OCI-LY3 (cell line): ENCODE data around the gene PPIP5K2.

Experiments used
- H2AFZ ChIP-seq: fragments of 200-600, 300-600 bp; shearing (Covaris generic); 2 replicates; pipeline ENCODE4 v1.6.0; 2014; ENCODE audit warnings: antibody characterized with exemption, low read depth, low read length
- H3K27ac ChIP-seq: fragments of 200-600, 300-600 bp; sonication (generic); 2 replicates; pipeline ENCODE4 v1.5.1; 2014; ENCODE audit warnings: mild to moderate bottlenecking, low read length, moderate library complexity, mixed read lengths
- H3K27me3 ChIP-seq: fragments of 200-600, 300-600 bp; sonication (generic); 2 replicates; pipeline ENCODE4 v1.6.1; 2014; ENCODE audit warnings: low read depth, low read length, mixed read lengths
- H3K36me3 ChIP-seq: fragments of 200-600, 300-600 bp; sonication (generic); replicated peaks from 2 replicates; pipeline ENCODE3; 2014; ENCODE audit warnings: low read depth, low read length, mixed read lengths
- H3K4me1 ChIP-seq: fragments of 300-600, 200-600 bp; sonication (generic); 2 replicates; pipeline ENCODE4 v1.6.1; 2014; ENCODE audit warnings: low read length, mixed read lengths
- H3K4me2 ChIP-seq: fragments of 200-600, 300-600 bp; sonication (generic); 2 replicates; pipeline ENCODE4 v1.6.1; 2014; ENCODE audit warnings: low read length, mixed read lengths
- H3K4me3 ChIP-seq: fragments of 300-600, 200-600 bp; sonication (generic); 2 replicates; pipeline ENCODE4 v1.5.1; 2014; ENCODE audit warnings: antibody characterized with exemption, mild to moderate bottlenecking, low read length, moderate library complexity
- H3K79me2 ChIP-seq: fragments of 300-600, 200-600 bp; shearing (Covaris generic); 2 replicates; pipeline ENCODE4 v1.6.1; 2014; ENCODE audit warnings: mild to moderate bottlenecking, low read length, mixed read lengths
- H3K9ac ChIP-seq: fragments of 300-600, 200-600 bp; shearing (Covaris generic); 2 replicates; pipeline ENCODE4 v1.6.0; 2014; ENCODE audit warnings: mild to moderate bottlenecking, low read length, moderate library complexity
- H3K9me3 ChIP-seq: fragments of 200-600, 300-600 bp; shearing (Covaris generic); 2 replicates; pipeline ENCODE4 v1.6.1; 2014; ENCODE audit warnings: low read length, mixed read lengths; ENCODE audit not compliant: insufficient read depth
- H4K20me1 ChIP-seq: fragments of 200-600, 300-600 bp; sonication (generic); 2 replicates; pipeline ENCODE4 v1.6.1; 2016; ENCODE audit warnings: low read length, mixed read lengths; ENCODE audit not compliant: insufficient read depth
- CTCF ChIP-seq: fragments of 200-600, 300-600 bp; sonication (generic); IDR thresholded peaks from 2 replicates; pipeline ENCODE4 v1.5.1; 2014; ENCODE audit warnings: antibody characterized with exemption, low read length, low read depth
- EZH2phosphoT487 ChIP-seq: fragments of 200-600 bp; shearing (Covaris generic); IDR thresholded peaks from 2 replicates; pipeline ENCODE4 v1.6.1; 2018; ENCODE audit warnings: antibody characterized with exemption, mixed run types, low read depth

PPIP5K2 gene

GRCh38 chr5:103209065-103209464, 89.0 kb downstream of the PPIP5K2 start:
- no peak overlapping the region for H3K4me2 ChIP-seq
- H3K9me3 ChIP-seq, result no peaks in the 10 kb centered on the region
- peaks cover 5% of the 10 kb centered on the region; the same call in 1 of the 2 replicates for H3K4me1 ChIP-seq
- H3K36me3 ChIP-seq, result peaks cover 5% of the 10 kb centered on the region
- H3K9ac ChIP-seq, result no peak overlapping the region
- no peak for TF ChIP-seq EZH2phosphoT487
- no peak for TF ChIP-seq CTCF
- no peak overlapping the region for H3K4me3 ChIP-seq
- no peaks in the 10 kb centered on the region for H3K27me3 ChIP-seq
- no peaks in the 10 kb centered on the region for H4K20me1 ChIP-seq
- no peak overlapping the region for H2AFZ ChIP-seq
- H3K27ac ChIP-seq, result no peak overlapping the region
- no peaks in the 10 kb centered on the region for H3K79me2 ChIP-seq

GRCh38 chr5:103210952-103211351, 90.9 kb downstream of the PPIP5K2 start:
- no peak overlapping the region for H2AFZ ChIP-seq
- H3K36me3 ChIP-seq, result peaks cover 5% of the 10 kb centered on the region
- TF ChIP-seq EZH2phosphoT487 (no peak), CTCF (no peak)
- H3K27ac ChIP-seq, result no peak overlapping the region
- no peaks in the 10 kb centered on the region for H3K79me2 ChIP-seq
- H3K9me3 ChIP-seq, result no peaks in the 10 kb centered on the region
- no peak overlapping the region for H3K9ac ChIP-seq
- no peaks in the 10 kb centered on the region for H4K20me1 ChIP-seq
- H3K4me1 ChIP-seq, result peaks cover 5% of the 10 kb centered on the region; the same call in 1 of the 2 replicates
- no peak overlapping the region for H3K4me3 ChIP-seq
- no peak overlapping the region for H3K4me2 ChIP-seq
- H3K27me3 ChIP-seq, result no peaks in the 10 kb centered on the region

GRCh38 chr5:103211576-103212561, 91.8 kb downstream of the PPIP5K2 start:
- Histone ChIP-seq H3K9me3 (no peaks in the 10 kb centered on the region), H3K27me3 (no peaks in the 10 kb centered on the region), H4K20me1 (no peaks in the 10 kb centered on the region), H3K79me2 (no peaks in the 10 kb centered on the region), H3K36me3 (no peaks in the 10 kb centered on the region), H3K4me2 (no peak overlapping the region), H3K27ac (no peak overlapping the region), H3K4me1 (peaks cover 5% of the 10 kb centered on the region; the same call in 1 of the 2 replicates), H3K4me3 (no peak overlapping the region), H2AFZ (no peak overlapping the region), H3K9ac (no peak overlapping the region)
- no peak for TF ChIP-seq CTCF
- TF ChIP-seq EZH2phosphoT487, result no peak

- no peak for TF ChIP-seq EZH2phosphoT487
- no peak for TF ChIP-seq CTCF
- Histone ChIP-seq H3K9me3 (no peaks in the 10 kb centered on the region), H3K27me3 (no peaks in the 10 kb centered on the region), H3K27ac (no peak overlapping the region), H3K4me1 (peaks cover 5% of the 10 kb centered on the region; the same call in 1 of the 2 replicates), H4K20me1 (no peaks in the 10 kb centered on the region), H3K79me2 (no peaks in the 10 kb centered on the region), H3K4me3 (no peak overlapping the region), H3K4me2 (no peak overlapping the region), H3K36me3 (no peaks in the 10 kb centered on the region), H3K9ac (no peak overlapping the region), H2AFZ (no peak overlapping the region)
Measured at GRCh38 chr5:103216137-103216536, 96.0 kb downstream of the PPIP5K2 start.
